HCT116 (cell line): ENCODE results near the gene PPP1R11. TPM values are rescaled to one million over a fixed set of nuclear protein-coding genes. Genes with fewer than 3 reads are reported as not detected.

Experiments
- ATAC-seq: fragments of 200-7000 bp; cut with Tn5 transposase; 2 replicates; pipeline ENCODE4 v1.9.1; 2020; ENCODE audit warnings: mild to moderate bottlenecking, moderate library complexity
- BruUV-seq: library from RNA; stranded (reverse); fragments of 400-500 nt; replicated peaks from 2 replicates; lab custom pipeline; 2021; lab: Mats Ljungman, UMichigan
- CTCF ChIA-PET: fragments of 300-600 bp; sonication (Branson Sonifier 250); formaldehyde crosslinking; loops from one replicate; lab custom pipeline; 2021; ENCODE audit warnings: antibody characterized with exemption; lab: Charles Lee
- POLR2A ChIA-PET: fragments of 300-600, 350-600 bp; sonication (Branson Sonifier 250); formaldehyde crosslinking; loops from one replicate; lab custom pipeline; 2021; ENCODE audit warnings: antibody characterized with exemption; lab: Charles Lee
- RAD21 ChIA-PET, 2 experiments: fragments of 300-600 bp; sonication (Branson Sonifier 250); formaldehyde crosslinking; loops; one replicate each; lab custom pipeline; 2023; ENCODE audit warnings: low total read pairs in 2 of 2; ENCODE audit not compliant: uncharacterized antibody in 2 of 2, unreplicated experiment in 2 of 2, low non-redundant PET in 1 of 2; lab: Charles Lee
- DNase-seq: peaks from one replicate; pipeline ENCODE4 v3.0.0-alpha.2; 2010; ENCODE audit warnings: low read depth, low spot score
- H2AFZ ChIP-seq: fragments of 200-600 bp; shearing (Covaris generic), sonication (generic); 2 replicates; pipeline ENCODE4 v1.6.1; 2017; ENCODE audit warnings: low read depth, mixed run types, mixed read lengths, antibody characterized with exemption, low read length; ENCODE audit not compliant: poor library complexity, severe bottlenecking
- H3K27ac ChIP-seq: 2 replicates; pipeline ENCODE4 v1.5.1; 2012; ENCODE audit warnings: low read depth, low read length
- H3K27me3 ChIP-seq: fragments of 200-600 bp; sonication (generic); 2 replicates; pipeline ENCODE4 v1.6.1; 2016; ENCODE audit warnings: mixed run types, low read length, mixed read lengths; ENCODE audit not compliant: insufficient read depth
- H3K36me3 ChIP-seq, 2 experiments: fragments of 200-500 bp in 1 of 2; fragments of 200-600 bp in 1 of 2; sonication (Bioruptor generic) in 1 of 2; sonication (generic) in 1 of 2; 2 replicates each; pipeline versions ENCODE4 v1.5.1 to v1.6.1; 2014 to 2016; ENCODE audit warnings: low read length in 2 of 2, inconsistent platforms in 1 of 2, mixed read lengths in 1 of 2, mixed run types in 1 of 2; ENCODE audit not compliant: insufficient read depth in 2 of 2, control insufficient read depth in 1 of 2
- H3K4me1 ChIP-seq, 2 experiments: fragments of 200-600 bp in 1 of 2; sonication (generic) in 1 of 2; 2 replicates each; pipeline versions ENCODE4 v1.5.1 to v1.6.1; 2012 to 2017; ENCODE audit warnings: low read length in 2 of 2, inconsistent platforms in 1 of 2, mild to moderate bottlenecking in 1 of 2, mixed read lengths in 1 of 2, mixed run types in 1 of 2, moderate library complexity in 1 of 2; ENCODE audit not compliant: insufficient read depth in 2 of 2, control insufficient read depth in 1 of 2
- H3K4me2 ChIP-seq: fragments of 200-600 bp; sonication (generic); 2 replicates; pipeline ENCODE4 v1.6.1; 2017; ENCODE audit warnings: mixed run types, low read length, mixed read lengths
- H3K4me3 ChIP-seq, 2 experiments: fragments of 200-600 bp in 1 of 2; sonication (generic) in 1 of 2; replicated peaks in 1 of 2; 2 replicates each; pipeline ENCODE4 v1.5.1; 2011 to 2016; ENCODE audit warnings: low read length in 2 of 2, control low read depth in 1 of 2, low read depth in 1 of 2, mild to moderate bottlenecking in 1 of 2, mixed read lengths in 1 of 2, mixed run types in 1 of 2
- H3K79me2 ChIP-seq: fragments of 200-600 bp; sonication (generic); 2 replicates; pipeline ENCODE4 v1.6.1; 2017; ENCODE audit warnings: mild to moderate bottlenecking, mixed run types, low read length, moderate library complexity, mixed read lengths; ENCODE audit not compliant: insufficient read depth
- H3K9ac ChIP-seq: fragments of 200-600 bp; sonication (generic); 2 replicates; pipeline ENCODE4 v1.6.1; 2016; ENCODE audit warnings: low read length, mixed read lengths
- H3K9me2 ChIP-seq: fragments of 200-600 bp; sonication (generic), shearing (Covaris generic); 2 replicates; pipeline ENCODE4 v1.6.1; 2017; ENCODE audit warnings: mixed run types, mild to moderate bottlenecking, moderate library complexity; ENCODE audit not compliant: insufficient read depth
- H3K9me3 ChIP-seq, 2 experiments: fragments of 200-500 bp in 1 of 2; fragments of 200-600 bp in 1 of 2; sonication (Bioruptor generic) in 1 of 2; sonication (generic) in 1 of 2; 2 replicates each; pipeline ENCODE4 v1.6.1; 2014 to 2017; ENCODE audit warnings: low read length in 2 of 2, mixed read lengths in 2 of 2, inconsistent platforms in 1 of 2, low read depth in 1 of 2, mild to moderate bottlenecking in 1 of 2, mixed run types in 1 of 2, moderate library complexity in 1 of 2; ENCODE audit not compliant: control insufficient read depth in 1 of 2, insufficient read depth in 1 of 2
- H4K20me1 ChIP-seq: fragments of 200-600 bp; sonication (generic), shearing (Covaris generic); 2 replicates; pipeline ENCODE4 v1.6.1; 2017; ENCODE audit warnings: mixed run types, mild to moderate bottlenecking, moderate library complexity; ENCODE audit not compliant: insufficient read depth
- EZH2 ChIP-seq: fragments of 200-600 bp; sonication (generic); IDR thresholded peaks from 2 replicates; pipeline ENCODE4 v1.6.1; 2017; ENCODE audit warnings: antibody characterized with exemption, mixed run types
- FOSL1 ChIP-seq: IDR thresholded peaks from 2 replicates; pipeline ENCODE4 v1.6.1; 2012; ENCODE audit warnings: low read depth
- POLR2AphosphoS5 ChIP-seq: IDR thresholded peaks from 2 replicates; pipeline ENCODE4 v1.6.1; 2011; ENCODE audit warnings: mild to moderate bottlenecking, low read depth, low read length, moderate library complexity
- ZNF274 ChIP-seq: fragments of 200-500 bp; sonication (Bioruptor generic); IDR thresholded peaks from 2 replicates; pipeline ENCODE4 v1.6.1; 2014; ENCODE audit warnings: mild to moderate bottlenecking, low read depth, low read length, inconsistent platforms
- intact Hi-C: fragments of 100-400 bp; cut with micrococcal nuclease; formaldehyde crosslinking; loops from 2 replicates; pipeline ENCODE4 v1.10.0; 2022
- total RNA-seq: library from RNA; stranded (reverse); gene quantifications from one replicate; pipeline ENCODE4 v1.2.1, GENCODE V29; 2021; ENCODE audit not compliant: unreplicated experiment
- TF ChIP-seq, protein P1 (sequence below): IDR thresholded peaks from 2 replicates; pipeline ENCODE4 v1.6.1; 2012; ENCODE audit warnings: low read depth
- TF ChIP-seq, protein P2 (sequence below): IDR thresholded peaks from 2 replicates; pipeline ENCODE4 v1.6.1; 2012
- TF ChIP-seq, protein P3 (sequence below): IDR thresholded peaks from 2 replicates; pipeline ENCODE4 v1.6.1; 2011; ENCODE audit warnings: mild to moderate bottlenecking, low read length, moderate library complexity; ENCODE audit not compliant: insufficient replicate concordance; ENCODE audit errors: extremely low read depth

PPP1R11 gene
- total RNA-seq, 1 experiment from 2014 or later: 29.3 TPM

DNA sequence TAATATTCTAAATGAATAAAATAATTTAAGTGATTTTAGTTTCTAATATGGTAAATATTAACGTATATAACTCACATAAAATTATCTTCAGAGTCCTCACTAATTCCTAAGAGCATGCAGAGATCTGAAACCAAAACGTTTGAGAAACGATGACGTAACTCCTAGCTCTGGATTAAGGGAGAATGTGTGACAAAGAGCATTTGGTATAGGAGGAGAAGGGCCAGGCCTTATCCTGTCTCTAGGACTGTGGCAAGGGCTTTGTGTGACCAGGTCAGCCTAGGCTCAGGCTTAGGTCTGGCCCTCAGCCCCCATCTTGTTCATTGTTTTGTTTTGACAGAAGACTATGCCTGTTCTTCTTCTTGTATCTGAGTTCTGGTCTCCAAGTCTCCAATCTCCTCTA lies 25.2 kb upstream of the PPP1R11 start (continued):
- TF ChIP-seq, protein P1, sequence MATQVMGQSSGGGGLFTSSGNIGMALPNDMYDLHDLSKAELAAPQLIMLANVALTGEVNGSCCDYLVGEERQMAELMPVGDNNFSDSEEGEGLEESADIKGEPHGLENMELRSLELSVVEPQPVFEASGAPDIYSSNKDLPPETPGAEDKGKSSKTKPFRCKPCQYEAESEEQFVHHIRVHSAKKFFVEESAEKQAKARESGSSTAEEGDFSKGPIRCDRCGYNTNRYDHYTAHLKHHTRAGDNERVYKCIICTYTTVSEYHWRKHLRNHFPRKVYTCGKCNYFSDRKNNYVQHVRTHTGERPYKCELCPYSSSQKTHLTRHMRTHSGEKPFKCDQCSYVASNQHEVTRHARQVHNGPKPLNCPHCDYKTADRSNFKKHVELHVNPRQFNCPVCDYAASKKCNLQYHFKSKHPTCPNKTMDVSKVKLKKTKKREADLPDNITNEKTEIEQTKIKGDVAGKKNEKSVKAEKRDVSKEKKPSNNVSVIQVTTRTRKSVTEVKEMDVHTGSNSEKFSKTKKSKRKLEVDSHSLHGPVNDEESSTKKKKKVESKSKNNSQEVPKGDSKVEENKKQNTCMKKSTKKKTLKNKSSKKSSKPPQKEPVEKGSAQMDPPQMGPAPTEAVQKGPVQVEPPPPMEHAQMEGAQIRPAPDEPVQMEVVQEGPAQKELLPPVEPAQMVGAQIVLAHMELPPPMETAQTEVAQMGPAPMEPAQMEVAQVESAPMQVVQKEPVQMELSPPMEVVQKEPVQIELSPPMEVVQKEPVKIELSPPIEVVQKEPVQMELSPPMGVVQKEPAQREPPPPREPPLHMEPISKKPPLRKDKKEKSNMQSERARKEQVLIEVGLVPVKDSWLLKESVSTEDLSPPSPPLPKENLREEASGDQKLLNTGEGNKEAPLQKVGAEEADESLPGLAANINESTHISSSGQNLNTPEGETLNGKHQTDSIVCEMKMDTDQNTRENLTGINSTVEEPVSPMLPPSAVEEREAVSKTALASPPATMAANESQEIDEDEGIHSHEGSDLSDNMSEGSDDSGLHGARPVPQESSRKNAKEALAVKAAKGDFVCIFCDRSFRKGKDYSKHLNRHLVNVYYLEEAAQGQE: no peak
- no peak for TF ChIP-seq FOSL1
- no peak for TF ChIP-seq EZH2

DNA sequence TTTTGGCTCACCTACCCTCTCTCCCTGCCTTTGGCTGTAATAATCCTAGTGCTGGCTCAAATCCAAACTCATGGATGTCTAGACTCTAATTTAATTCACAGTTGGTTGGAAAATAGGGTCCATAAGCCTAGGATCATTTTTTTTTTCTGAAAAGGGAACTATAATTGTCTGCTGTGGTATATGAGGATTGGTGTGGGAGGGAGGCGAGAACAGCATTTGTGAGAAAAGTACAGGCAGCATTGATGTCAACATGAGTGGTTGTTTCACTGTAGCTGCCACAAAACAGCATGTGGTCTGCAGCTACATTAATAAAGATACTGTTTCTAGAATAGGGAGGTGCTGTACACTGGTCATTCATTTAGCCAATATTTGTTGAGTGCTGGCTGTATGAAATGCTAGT lies 24.5 kb upstream of the PPP1R11 start:
- no peaks in the 10 kb centered on the region for H3K9me3 ChIP-seq
- ChIA-PET POLR2A (no interaction called here), RAD21 (no interaction called here), CTCF (no interaction called here)
- ATAC-seq: no peak
- no TSS peak for BruUV-seq
- H3K27ac ChIP-seq: no peak overlapping the region
- no peaks in the 10 kb centered on the region for H3K4me1 ChIP-seq
- H3K9me2 ChIP-seq: no peaks in the 10 kb centered on the region
- H3K9ac ChIP-seq: no peak overlapping the region
- intact Hi-C loops: no loop called here
- TF ChIP-seq, protein P2, sequence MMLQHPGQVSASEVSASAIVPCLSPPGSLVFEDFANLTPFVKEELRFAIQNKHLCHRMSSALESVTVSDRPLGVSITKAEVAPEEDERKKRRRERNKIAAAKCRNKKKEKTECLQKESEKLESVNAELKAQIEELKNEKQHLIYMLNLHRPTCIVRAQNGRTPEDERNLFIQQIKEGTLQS: no peak
- TF ChIP-seq, protein P3, sequence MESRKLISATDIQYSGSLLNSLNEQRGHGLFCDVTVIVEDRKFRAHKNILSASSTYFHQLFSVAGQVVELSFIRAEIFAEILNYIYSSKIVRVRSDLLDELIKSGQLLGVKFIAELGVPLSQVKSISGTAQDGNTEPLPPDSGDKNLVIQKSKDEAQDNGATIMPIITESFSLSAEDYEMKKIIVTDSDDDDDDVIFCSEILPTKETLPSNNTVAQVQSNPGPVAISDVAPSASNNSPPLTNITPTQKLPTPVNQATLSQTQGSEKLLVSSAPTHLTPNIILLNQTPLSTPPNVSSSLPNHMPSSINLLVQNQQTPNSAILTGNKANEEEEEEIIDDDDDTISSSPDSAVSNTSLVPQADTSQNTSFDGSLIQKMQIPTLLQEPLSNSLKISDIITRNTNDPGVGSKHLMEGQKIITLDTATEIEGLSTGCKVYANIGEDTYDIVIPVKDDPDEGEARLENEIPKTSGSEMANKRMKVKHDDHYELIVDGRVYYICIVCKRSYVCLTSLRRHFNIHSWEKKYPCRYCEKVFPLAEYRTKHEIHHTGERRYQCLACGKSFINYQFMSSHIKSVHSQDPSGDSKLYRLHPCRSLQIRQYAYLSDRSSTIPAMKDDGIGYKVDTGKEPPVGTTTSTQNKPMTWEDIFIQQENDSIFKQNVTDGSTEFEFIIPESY: no peak
- TF ChIP-seq POLR2AphosphoS5 (no peak), ZNF274 (no peak)
- H3K27me3 ChIP-seq: no peaks in the 10 kb centered on the region
- no peaks in the 10 kb centered on the region for H3K36me3 ChIP-seq
- DNase-seq: no peak
- H3K4me3 ChIP-seq: no peak overlapping the region
- no peak overlapping the region for H3K4me2 ChIP-seq
- no peaks in the 10 kb centered on the region for H3K79me2 ChIP-seq
- no peak overlapping the region for H2AFZ ChIP-seq
- no peaks in the 10 kb centered on the region for H4K20me1 ChIP-seq
